Measurements from ENCODE around the gene GRAMD1A.
"Not testable (repeated sequence)": the region's sequence is repeated elsewhere in the genome, so short reads cannot be mapped to it uniquely, and the experiment has no call there.

GRAMD1A gene

GRCh38 chr19:35038623-35039512, 38.7 kb downstream of the GRAMD1A start:
- no peak for DNase-seq

GRCh38 chr19:35039881-35040825, 40.0 kb downstream of the GRAMD1A start:
- no peak for DNase-seq

DNA sequence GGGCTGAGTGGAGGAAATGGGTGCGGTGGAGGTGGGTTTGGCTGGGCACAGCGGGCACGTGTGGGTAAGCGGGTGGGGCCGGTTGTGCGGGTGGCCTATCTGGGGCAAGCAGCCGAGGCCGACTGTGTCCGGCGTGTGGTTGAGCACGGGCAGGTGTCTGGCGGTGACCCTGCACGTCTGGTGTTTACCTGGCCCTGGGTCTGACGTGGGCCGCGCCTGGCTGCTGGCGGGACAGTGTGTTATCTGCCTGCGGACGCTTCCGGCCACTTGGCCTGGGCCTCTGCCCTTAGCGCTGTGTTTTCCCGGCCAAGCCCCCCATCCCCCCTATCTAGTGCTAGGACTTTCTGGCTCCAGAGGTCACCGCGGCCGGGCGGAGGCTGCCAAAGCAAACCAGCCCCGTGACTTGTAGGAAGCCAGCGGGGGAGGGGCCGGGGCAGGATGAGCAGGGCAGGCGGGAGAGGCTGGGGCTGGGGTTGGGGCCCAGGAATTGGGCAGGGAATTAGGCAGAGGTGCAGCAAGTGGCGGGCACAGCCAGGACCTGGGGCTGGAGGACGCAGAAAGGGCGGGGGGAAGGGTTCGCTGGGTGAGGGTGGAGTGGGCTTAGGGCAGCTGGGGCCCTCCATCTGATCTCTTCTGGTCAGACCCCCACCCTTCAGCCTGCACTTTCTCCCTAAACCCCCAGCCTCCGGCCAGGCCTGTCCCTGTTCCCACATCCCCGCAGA, 40.9 kb downstream of the GRAMD1A start:
- DNase-seq = no peak

GRCh38 chr19:35041548-35042055, 41.5 kb downstream of the GRAMD1A start, which contains the start of gene HPN:
Gene HPN (plus strand): TSS chr19:35041721. CDS start chr19:35042507, 786 bp downstream.
- no peak for DNase-seq

- DNase-seq = no peak
Observed at GRCh38 chr19:35042056-35042730, 42.1 kb downstream of the GRAMD1A start.

GRCh38 chr19:35042954-35043604, 43.0 kb downstream of the GRAMD1A start:
- no peak for DNase-seq

GRCh38 chr19:35043906-35044305, 43.8 kb downstream of the GRAMD1A start:
- DNase-seq = no peak

DNA sequence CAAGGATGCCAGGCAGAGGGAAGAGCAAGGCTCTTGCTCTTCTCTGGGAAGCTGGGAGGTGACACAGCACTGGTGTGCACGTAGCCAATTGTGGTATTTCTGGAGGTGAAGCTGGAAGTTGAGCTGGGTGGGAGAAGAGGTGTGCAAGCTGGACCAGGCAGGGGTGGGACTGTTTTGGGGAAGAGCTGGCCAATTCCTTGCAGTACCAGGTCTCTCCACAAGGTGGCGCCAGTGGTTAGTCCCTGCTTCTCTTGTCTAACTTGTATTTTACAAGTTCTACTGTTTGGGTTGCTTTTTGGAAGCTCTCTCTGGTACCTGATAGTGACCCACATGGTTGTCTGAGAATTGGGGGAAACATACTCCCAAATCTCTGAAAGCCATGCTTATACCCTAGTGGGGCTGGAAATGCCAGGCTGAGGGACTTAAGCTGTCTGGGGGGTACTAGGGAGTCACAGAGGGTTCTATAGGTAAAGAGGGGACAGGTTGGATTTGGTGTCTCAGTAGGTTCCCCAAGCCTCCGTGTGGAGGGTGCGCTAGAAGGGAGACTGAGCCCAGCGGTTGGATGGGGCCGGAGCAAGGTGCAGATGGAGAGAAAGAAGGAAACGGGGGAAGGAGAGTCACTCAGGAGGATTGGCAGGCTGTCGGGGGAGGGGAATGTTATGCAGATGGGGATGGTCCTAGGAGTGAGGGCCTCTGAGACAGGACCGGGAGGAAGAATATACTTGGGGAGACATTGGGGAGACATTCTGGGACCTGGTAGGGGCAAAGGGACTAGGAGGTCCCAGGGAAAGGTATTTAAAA, 44.4 kb downstream of the GRAMD1A start:
- no peak for DNase-seq

DNA sequence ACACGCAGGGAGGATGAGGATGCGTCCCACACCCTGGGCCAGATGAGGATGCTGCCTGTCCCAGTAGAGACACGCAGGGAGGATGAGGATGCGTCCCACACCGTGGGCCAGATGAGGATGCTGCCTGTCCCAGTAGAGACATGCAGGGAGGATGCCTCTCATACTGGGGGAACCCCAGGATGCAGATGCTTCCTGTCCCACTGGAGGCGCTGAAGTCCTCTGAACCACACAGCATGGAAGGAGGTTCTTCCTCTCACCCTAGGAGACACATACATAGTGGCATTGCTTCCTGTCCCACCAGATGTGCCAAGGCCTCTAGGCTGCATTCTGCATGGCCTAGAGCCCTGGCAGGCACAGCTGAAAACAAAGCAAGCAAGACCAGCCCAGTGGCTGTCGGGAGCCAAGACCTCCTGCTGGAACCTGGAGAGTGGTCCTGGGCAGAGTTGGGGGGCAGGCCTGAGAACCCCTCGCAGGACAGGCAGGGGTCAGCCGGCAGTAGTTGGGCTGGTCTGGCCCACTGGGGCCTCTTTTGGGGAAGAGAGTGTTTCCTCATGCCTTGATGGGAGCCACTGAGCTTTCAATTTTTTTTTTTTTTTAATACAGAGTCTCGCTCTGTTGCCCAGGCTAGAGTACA, 45.7 kb downstream of the GRAMD1A start:
- no peak for DNase-seq

DNA sequence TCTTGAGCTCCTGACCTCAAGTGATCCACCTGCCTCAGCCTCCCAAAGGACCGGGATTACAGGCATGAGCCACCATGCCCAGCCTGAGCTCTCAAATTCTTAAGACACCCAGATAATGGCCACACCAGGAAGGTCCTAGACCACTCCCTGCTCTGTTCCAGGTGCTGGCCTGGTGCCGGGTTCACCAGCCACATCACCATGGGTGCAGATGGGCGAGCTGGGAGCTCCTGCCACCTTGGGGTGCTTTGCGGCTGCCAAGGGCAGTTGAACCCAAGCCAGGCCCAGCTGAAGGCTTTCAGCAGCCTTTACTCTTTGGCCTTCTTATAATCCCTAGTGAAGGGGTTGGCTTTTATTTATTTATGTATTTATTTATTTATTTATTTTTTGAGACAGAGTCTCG, 46.3 kb downstream of the GRAMD1A start:
- no peak for DNase-seq

DNA sequence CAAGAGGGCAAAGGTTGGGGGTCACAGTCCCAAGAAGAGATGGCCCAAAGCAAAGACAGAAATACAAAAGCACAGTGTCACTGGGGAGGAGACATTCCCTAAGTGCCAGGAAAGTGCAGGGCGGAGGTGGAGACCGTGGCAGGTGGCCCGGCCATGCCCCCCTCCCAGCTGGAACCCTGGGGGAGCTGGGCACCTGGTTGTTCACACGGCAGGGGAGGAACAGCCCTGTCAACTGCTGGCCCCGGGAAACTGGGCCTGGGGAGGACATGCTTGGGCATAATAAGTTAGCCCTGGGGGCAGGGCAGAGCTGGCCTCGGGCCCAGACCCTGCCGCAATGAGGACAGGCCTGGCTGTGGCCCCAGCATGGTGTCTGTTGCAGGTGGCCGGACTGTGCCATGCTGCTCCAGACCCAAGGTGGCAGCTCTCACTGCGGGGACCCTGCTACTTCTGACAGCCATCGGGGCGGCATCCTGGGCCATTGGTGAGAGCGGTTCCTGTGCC, 48.8 kb downstream of the GRAMD1A start:
- DNase-seq = no peak

GRCh38 chr19:35049456-35049855, 49.3 kb downstream of the GRAMD1A start:
- DNase-seq = no peak

GRCh38 chr19:35050662-35051061, 50.5 kb downstream of the GRAMD1A start:
- not testable (repeated sequence) for DNase-seq

- not testable (repeated sequence) for DNase-seq
Observed at GRCh38 chr19:35051268-35051667, 51.1 kb downstream of the GRAMD1A start.

DNA sequence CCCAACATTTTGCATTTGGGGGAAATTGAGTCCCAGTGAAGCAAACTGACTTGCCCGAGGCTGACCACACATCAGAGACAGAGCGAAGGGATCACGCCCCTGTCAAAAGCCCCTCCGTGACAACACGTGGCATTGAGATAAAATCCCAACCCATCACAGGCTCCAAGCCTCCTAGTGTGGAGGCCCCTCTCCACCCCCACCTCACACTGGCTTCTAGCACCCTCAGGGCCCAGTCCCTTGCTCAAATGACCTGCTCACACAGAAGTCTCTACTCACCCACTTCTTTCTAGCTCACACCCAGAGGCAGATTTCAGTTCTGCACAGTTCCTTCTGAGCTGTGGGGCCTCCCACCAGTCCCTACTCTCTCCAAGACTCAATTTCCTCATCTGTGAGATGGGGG, 51.7 kb downstream of the GRAMD1A start:
- DNase-seq = no peak

DNA sequence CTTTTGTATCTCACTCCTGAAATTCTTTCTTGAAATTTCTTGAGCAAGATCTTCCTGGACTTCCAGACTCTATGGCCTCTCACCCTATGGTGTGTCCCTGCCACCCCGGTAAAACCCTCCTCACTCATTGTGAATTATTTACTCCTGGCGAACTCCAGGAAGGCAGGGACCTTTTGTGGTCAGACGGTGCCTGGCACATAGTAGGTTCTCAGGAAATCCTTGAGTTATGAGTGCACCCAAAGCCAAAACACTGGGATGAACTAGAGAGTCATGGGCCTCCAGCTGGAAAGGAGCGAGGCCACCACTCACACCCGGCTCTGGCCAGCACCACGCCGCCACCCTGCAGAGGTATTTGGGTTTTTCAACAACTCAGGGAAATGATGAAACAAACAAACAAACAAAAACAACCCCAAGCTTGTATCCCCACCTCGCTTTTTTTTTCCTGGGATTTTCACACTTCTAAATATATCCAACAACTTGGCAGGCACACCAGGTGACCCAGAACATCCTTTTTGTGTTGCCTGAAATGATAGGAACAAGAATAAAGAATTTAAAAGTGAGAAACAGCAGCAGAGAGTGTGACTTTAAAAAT, 52.6 kb downstream of the GRAMD1A start:
- no peak for DNase-seq

- no peak for DNase-seq
Observed at GRCh38 chr19:35053667-35054293, 53.7 kb downstream of the GRAMD1A start.

- no peak for DNase-seq
Observed at GRCh38 chr19:35054626-35055025, 54.5 kb downstream of the GRAMD1A start.

GRCh38 chr19:35055715-35056179, 55.6 kb downstream of the GRAMD1A start:
- DNase-seq = peak; percentile 39

All from NCI-H524 treated with DMSO at 0.1 percent for 48 hours (cell line).